Motor neuron (in vitro differentiated cells): ENCODE results near the gene ABR. TPM values are rescaled to one million over a fixed set of nuclear protein-coding genes. Genes with fewer than 3 reads are reported as not detected.
A peak's percentile ranks its signal among the peaks of the same experiment; 100 is the strongest.

Experiments used
- ATAC-seq, 8 experiments: fragments of 200-7000 bp; cut with Tn5 transposase; replicated peaks in 6 of 8; 2 replicates each; pipeline ENCODE4 v1.8.0; 2021; ENCODE audit warnings: mild to moderate bottlenecking in 8 of 8, moderate library complexity in 8 of 8
- H3K27ac ChIP-seq, 2 donors: fragments of 250-450 bp; sonication (Bioruptor Pico); 2 replicates each; pipeline ENCODE4 v1.9.0; 2021; ENCODE audit warnings: antibody characterized with exemption in 2 of 2, mild to moderate bottlenecking in 2 of 2, moderate library complexity in 1 of 2
- H3K4me1 ChIP-seq, 2 donors: fragments of 250-450 bp; sonication (Bioruptor Pico); replicated peaks in 1 of 2; 2 replicates each; pipeline ENCODE4 v1.6.1; 2021; ENCODE audit warnings: antibody characterized with exemption in 2 of 2, mild to moderate bottlenecking in 2 of 2, moderate library complexity in 1 of 2
- H3K4me3 ChIP-seq, 5 donors: fragments of 250-450 bp; sonication (Bioruptor Pico); 2 replicates each; pipeline ENCODE4 v1.9.0; 2021; ENCODE audit warnings: antibody characterized with exemption in 5 of 5, mild to moderate bottlenecking in 5 of 5, moderate library complexity in 4 of 5
- WGBS, 10 experiments: fragments of 450-650 bp; shearing (Covaris generic); methylation state at CpG; one replicate each; pipeline ENCODE4 v1.0.0; 2022; 5-methylcytosine and 5-hydroxymethylcytosine counted together
- in situ Hi-C, 9 experiments: fragments of 400-800 bp; cut with MboI; loops; one replicate each; pipeline ENCODE4 v1.15.0; 2021; ENCODE audit warnings: low sequenced_read_pairs in 9 of 9, low pct_unique_long_range_greater_than_20kb in 2 of 9; ENCODE audit not compliant: unreplicated experiment in 9 of 9
- total RNA-seq, 8 experiments: library from RNA; unstranded; fragments of 300-600 nt; gene quantifications; 2 replicates each; pipeline versions ENCODE4 v1.2.3 to v1.2.4, GENCODE V29; 2022

ABR gene
- 10 to 100 TPM; 21.4 to 87.4 (median 33.1) TPM for total RNA-seq

GRCh38 chr17:1179818-1180742 lies at the start of gene ABR:
ABR (minus strand) TSS chr17:1179981; CDS start chr17:1179727, 254 bp downstream.
- ATAC-seq = peak; percentile 16 to 73 (median 66)
- peak within 1 kb of the TSS; percentile 50 to 62 for H3K27ac ChIP-seq
- in situ Hi-C loops = loop anchor here in 1 of 9 experiments (10.0 kb wide), 1 partner anchor 55 kb away; no protein-coding TSS in a partner anchor
- H3K4me3 ChIP-seq = peak within 1 kb of the TSS; percentile 64 to 99 (median 98)
- 0 to 60% (median 32%) methylated on average over 1 to 6 of the region's 98 CpGs; no CpG with 5 or more reads in 7 of the 10 experiments for WGBS, 10 experiments
- H3K4me1 ChIP-seq = peaks cover 43 to 45% of the 10 kb centered on the region in 2 donors

GRCh38 chr17:1229349-1229899 lies 49.6 kb upstream of the ABR start:
- Histone ChIP-seq H3K4me3 (peak overlapping the region; percentile 19 to 26 (median 22)), H3K27ac (no peak overlapping the region), H3K4me1 (peaks cover 9 to 17% of the 10 kb centered on the region in 2 donors)
- WGBS, 10 experiments = 0% methylated on average over 6 of the region's 74 CpGs; no CpG with 5 or more reads in 9 of the 10 experiments
- ATAC-seq = peak; percentile 59 to 77 (median 66)
- in situ Hi-C loops = no loop called here

GRCh38 chr17:1228781-1229348 lies 49.1 kb upstream of the ABR start:
- WGBS, 10 experiments = 0% methylated on average over 9 of the region's 79 CpGs; no CpG with 5 or more reads in 9 of the 10 experiments
- peak overlapping the region; percentile 19 to 26 (median 22) for H3K4me3 ChIP-seq
- peak; percentile 11 to 39 (median 33) for ATAC-seq
- in situ Hi-C loops = no loop called here
- H3K27ac ChIP-seq = no peak overlapping the region
- H3K4me1 ChIP-seq = peaks cover 9 to 15% of the 10 kb centered on the region in 2 donors

GRCh38 chr17:1227917-1228780 lies 48.4 kb upstream of the ABR start:
- peak in 6 of 8 experiments; percentile 8 to 25 (median 18) for ATAC-seq
- 2 to 70% (median 33%) methylated on average over 2 to 15 of the region's 58 CpGs; no CpG with 5 or more reads in 4 of the 10 experiments for WGBS, 10 experiments
- H3K4me3 ChIP-seq = peak overlapping the region in 1 of 5 donors; percentile 22

GRCh38 chr17:1227365-1227764 lies 47.6 kb upstream of the ABR start:
- in situ Hi-C loops = no loop called here
- 0 to 90% (median 40%) methylated on average over 1 to 4 of the region's 5 CpGs; no CpG with 5 or more reads in 3 of the 10 experiments for WGBS, 10 experiments
- Histone ChIP-seq H3K4me1 (peaks cover 9 to 15% of the 10 kb centered on the region in 2 donors), H3K4me3 (no peak overlapping the region), H3K27ac (no peak overlapping the region)
- no peak for ATAC-seq

More at GRCh38 chr17:1227917-1228780, 48.4 kb upstream of the ABR start:
- in situ Hi-C loops = no loop called here
- no peak overlapping the region for H3K27ac ChIP-seq
- H3K4me1 ChIP-seq = peaks cover 9 to 15% of the 10 kb centered on the region in 2 donors

GRCh38 chr17:1226308-1226707 lies 46.5 kb upstream of the ABR start:
- 33 to 80% (median 50%) methylated on average over 1 of the region's 3 CpGs; no CpG with 5 or more reads in 7 of the 10 experiments for WGBS, 10 experiments
- H3K27ac ChIP-seq = no peak overlapping the region
- in situ Hi-C loops = no loop called here
- no peak for ATAC-seq
- no peak overlapping the region for H3K4me3 ChIP-seq
- peaks cover 9 to 15% of the 10 kb centered on the region in 2 donors for H3K4me1 ChIP-seq

- Histone ChIP-seq H3K4me3 (no peak overlapping the region), H3K4me1 (peaks cover 5 to 15% of the 10 kb centered on the region in 2 donors), H3K27ac (no peak overlapping the region)
- no peak for ATAC-seq
- WGBS, 10 experiments = 20 to 100% (median 50%) methylated on average over 1 to 2 of the region's 7 CpGs; no CpG with 5 or more reads in 5 of the 10 experiments
- in situ Hi-C loops = no loop called here
Observed at GRCh38 chr17:1224330-1224729, 44.5 kb upstream of the ABR start.

- WGBS, 10 experiments = 58 to 82% (median 75%) methylated on average over 2 to 4 of the region's 14 CpGs; no CpG with 5 or more reads in 7 of the 10 experiments
- H3K4me3 ChIP-seq = no peak overlapping the region
- peaks cover 5 to 13% of the 10 kb centered on the region in 2 donors for H3K4me1 ChIP-seq
- no peak overlapping the region for H3K27ac ChIP-seq
- no peak for ATAC-seq
- in situ Hi-C loops = no loop called here
Observed at GRCh38 chr17:1223662-1224061, 43.9 kb upstream of the ABR start.

GRCh38 chr17:1222321-1222720 lies 42.5 kb upstream of the ABR start:
- 73 to 100% (median 100%) methylated on average over 1 to 7 of the region's 8 CpGs; no CpG with 5 or more reads in 3 of the 10 experiments for WGBS, 10 experiments
- H3K4me3 ChIP-seq = no peak overlapping the region
- ATAC-seq = no peak
- no peak overlapping the region for H3K27ac ChIP-seq
- in situ Hi-C loops = no loop called here
- H3K4me1 ChIP-seq = peaks cover 0 to under 1% of the 10 kb centered on the region in 2 donors

- in situ Hi-C loops = no loop called here
- no peak for ATAC-seq
- H3K27ac ChIP-seq = no peak overlapping the region
- WGBS, 10 experiments = 0 to 100% (median 86%) methylated on average over 1 to 6 of the region's 7 CpGs; no CpG with 5 or more reads in 3 of the 10 experiments
- no peak overlapping the region for H3K4me3 ChIP-seq
- peaks cover 9 to 11% of the 10 kb centered on the region in 2 donors for H3K4me1 ChIP-seq
Observed at GRCh38 chr17:1221209-1221608, 41.4 kb upstream of the ABR start.

- no peak for ATAC-seq
- in situ Hi-C loops = no loop called here
- no peak overlapping the region for H3K27ac ChIP-seq
- peaks cover 12 to 15% of the 10 kb centered on the region in 2 donors for H3K4me1 ChIP-seq
- 47 to 95% (median 79%) methylated on average over 2 to 14 of the region's 14 CpGs; no CpG with 5 or more reads in 2 of the 10 experiments for WGBS, 10 experiments
- H3K4me3 ChIP-seq = no peak overlapping the region
Observed at GRCh38 chr17:1220346-1220745, 40.6 kb upstream of the ABR start.

- ATAC-seq = no peak
- peaks cover 12 to 15% of the 10 kb centered on the region in 2 donors for H3K4me1 ChIP-seq
- 73 to 100% (median 82%) methylated on average over 1 to 10 of the region's 12 CpGs; no CpG with 5 or more reads in 4 of the 10 experiments for WGBS, 10 experiments
- in situ Hi-C loops = no loop called here
- H3K27ac ChIP-seq = no peak overlapping the region
- no peak overlapping the region for H3K4me3 ChIP-seq
Observed at GRCh38 chr17:1217089-1217385, 37.3 kb upstream of the ABR start.
